NT2/D1 (cell line): ENCODE measurements around the gene INVS.

Experiments
- YY1 ChIP-seq: IDR thresholded peaks from 2 replicates; pipeline ENCODE4 v1.6.1; 2011; ENCODE audit not compliant: insufficient read length, insufficient read depth
- ZNF274 ChIP-seq: IDR thresholded peaks from 2 replicates; pipeline ENCODE4 v1.6.1; 2011; ENCODE audit warnings: mild to moderate bottlenecking, low read depth, low read length

DNA sequence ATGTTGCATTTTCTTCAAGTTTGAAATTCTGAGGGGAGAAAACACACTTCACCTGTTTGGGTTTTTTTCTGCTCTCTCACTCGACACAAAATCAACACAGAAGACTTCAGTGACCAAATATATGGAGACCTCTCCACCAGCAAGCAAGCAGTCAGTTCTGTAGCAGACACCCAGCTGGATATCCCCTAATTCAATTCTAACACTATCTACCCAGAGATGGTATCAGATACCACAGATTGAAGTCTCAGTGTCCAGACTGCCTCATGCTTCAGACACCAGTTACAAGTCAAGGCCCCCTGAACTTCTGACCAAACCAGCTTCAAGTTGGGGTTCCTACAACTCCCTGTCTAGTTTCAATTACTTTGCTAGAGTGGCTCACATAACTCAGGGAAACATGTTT is 97.8 kb downstream of the INVS start:
- TF ChIP-seq ZNF274 = no peak
- no peak for TF ChIP-seq YY1
